Measurements from ENCODE around the gene AP2M1.

DNA sequence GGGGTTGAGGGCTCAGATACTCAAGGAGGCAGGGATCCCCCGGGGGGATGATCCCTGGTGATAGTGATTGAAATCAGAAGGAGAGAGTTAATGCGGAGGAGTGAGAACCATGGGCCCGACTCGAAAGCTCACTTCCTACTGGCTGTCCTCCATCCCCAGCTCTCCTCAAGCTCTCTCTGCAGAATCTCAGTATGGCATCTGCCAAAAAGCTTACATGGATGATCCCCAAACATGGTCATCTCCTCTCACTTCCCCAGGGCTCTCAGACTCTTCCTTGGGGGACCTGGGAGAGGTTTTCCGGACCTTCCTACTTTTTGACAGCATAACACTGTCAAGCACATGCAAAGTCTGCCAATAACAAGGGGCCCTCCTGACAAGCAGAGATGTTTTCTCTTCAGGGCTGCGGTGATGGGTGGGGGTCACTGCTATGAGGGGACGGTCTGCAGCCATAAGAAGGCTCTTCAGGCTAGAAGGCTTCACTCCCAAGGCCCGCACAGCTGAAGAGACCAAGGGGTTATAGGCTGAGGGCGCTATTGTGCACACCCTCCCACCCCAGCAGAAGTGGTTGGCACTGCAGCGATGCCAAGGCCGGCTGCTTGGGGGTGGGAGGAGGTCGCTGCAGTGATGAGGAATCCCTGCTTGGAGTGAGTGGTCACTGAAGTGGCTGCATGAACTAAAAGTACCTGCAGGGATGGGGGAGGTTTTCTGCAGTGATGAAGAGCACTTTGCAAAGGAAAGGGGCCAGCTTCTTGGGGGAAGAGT is 53.9 kb downstream of the AP2M1 start:
- TF ChIP-seq, protein P1, sequence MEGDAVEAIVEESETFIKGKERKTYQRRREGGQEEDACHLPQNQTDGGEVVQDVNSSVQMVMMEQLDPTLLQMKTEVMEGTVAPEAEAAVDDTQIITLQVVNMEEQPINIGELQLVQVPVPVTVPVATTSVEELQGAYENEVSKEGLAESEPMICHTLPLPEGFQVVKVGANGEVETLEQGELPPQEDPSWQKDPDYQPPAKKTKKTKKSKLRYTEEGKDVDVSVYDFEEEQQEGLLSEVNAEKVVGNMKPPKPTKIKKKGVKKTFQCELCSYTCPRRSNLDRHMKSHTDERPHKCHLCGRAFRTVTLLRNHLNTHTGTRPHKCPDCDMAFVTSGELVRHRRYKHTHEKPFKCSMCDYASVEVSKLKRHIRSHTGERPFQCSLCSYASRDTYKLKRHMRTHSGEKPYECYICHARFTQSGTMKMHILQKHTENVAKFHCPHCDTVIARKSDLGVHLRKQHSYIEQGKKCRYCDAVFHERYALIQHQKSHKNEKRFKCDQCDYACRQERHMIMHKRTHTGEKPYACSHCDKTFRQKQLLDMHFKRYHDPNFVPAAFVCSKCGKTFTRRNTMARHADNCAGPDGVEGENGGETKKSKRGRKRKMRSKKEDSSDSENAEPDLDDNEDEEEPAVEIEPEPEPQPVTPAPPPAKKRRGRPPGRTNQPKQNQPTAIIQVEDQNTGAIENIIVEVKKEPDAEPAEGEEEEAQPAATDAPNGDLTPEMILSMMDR (conservative IDR thresholded peaks at IDR 0.05), result no peak
- TF ChIP-seq ZFX (IDR thresholded peaks at IDR 0.05), result no peak

Data from C4-2B (cell line).